ENCODE measurements around the gene GRIP1.

DNA sequence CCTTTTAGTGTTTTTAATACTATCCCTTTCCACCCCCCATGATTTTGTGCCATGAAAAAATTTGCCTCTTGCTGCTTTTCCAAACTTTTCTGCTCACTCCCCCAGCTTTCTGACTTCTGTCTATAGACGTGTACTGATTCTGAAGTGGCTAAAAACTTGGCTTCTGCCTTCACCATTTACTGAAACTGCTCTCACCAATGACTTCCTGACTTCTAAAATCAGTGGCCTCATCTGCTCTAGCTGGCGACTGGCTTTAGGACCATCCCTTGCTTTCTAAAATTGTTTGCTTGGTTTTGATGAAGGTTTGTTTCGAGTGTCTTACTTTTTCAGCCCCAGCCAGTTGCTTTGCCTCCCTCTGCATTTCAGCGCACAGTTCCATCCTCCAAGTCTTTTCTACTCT, 231.2 kb downstream of the GRIP1 start:
- no peak for TF ChIP-seq EZH2phosphoT487 (IDR thresholded peaks at IDR 0.05; ENCODE audit: low read length)
- no peak for TF ChIP-seq CTCF (IDR thresholded peaks at IDR 0.05; ENCODE audit: low read length)
- TF ChIP-seq EZH2 (optimal IDR thresholded peaks at IDR 0.05; ENCODE audit: low read depth, low read length) = no peak
